ENCODE measurements around the gene PTGES2.
"Not testable (repeated sequence)": the region's sequence is repeated elsewhere in the genome, so short reads cannot be mapped to it uniquely, and the experiment has no call there.

Gene PTGES2

GRCh38 chr9:128088253-128088945, 39.1 kb downstream of the PTGES2 start:
- no peak for DNase-seq (ENCODE audit: low read depth in 2 of 2)

GRCh38 chr9:128087262-128087661, 40.3 kb downstream of the PTGES2 start:
- DNase-seq (ENCODE audit: low read depth in 2 of 2), result no peak

- DNase-seq (ENCODE audit: low read depth in 2 of 2), result no peak
Measured at GRCh38 chr9:128085943-128086342, 41.6 kb downstream of the PTGES2 start.

- DNase-seq (ENCODE audit: low read depth in 2 of 2), result no peak
Measured at GRCh38 chr9:128084746-128085145, 42.8 kb downstream of the PTGES2 start.

- DNase-seq (ENCODE audit: low read depth in 2 of 2), result no peak
Measured at GRCh38 chr9:128082151-128082550, 45.4 kb downstream of the PTGES2 start.

GRCh38 chr9:128081056-128081455, 46.5 kb downstream of the PTGES2 start:
- no peak for DNase-seq (ENCODE audit: low read depth in 2 of 2)

- no peak for DNase-seq (ENCODE audit: low read depth in 2 of 2)
Measured at GRCh38 chr9:128080206-128080605, 47.3 kb downstream of the PTGES2 start.

- no peak for DNase-seq (ENCODE audit: low read depth in 2 of 2)
Measured at GRCh38 chr9:128078504-128079434, 48.8 kb downstream of the PTGES2 start.

GRCh38 chr9:128077847-128078503, 49.6 kb downstream of the PTGES2 start:
- no peak for DNase-seq (ENCODE audit: low read depth in 2 of 2)

GRCh38 chr9:128073253-128073886, 54.2 kb downstream of the PTGES2 start:
- no peak for DNase-seq (ENCODE audit: low read depth in 2 of 2)

GRCh38 chr9:128072144-128073021, 55.1 kb downstream of the PTGES2 start:
- peak; percentile 23 to 30 for DNase-seq (ENCODE audit: low read depth in 2 of 2)

GRCh38 chr9:128071475-128071874, 56.1 kb downstream of the PTGES2 start:
- not testable (repeated sequence) for DNase-seq (ENCODE audit: low read depth in 2 of 2)

GRCh38 chr9:128070874-128071273, 56.7 kb downstream of the PTGES2 start:
- DNase-seq (ENCODE audit: low read depth in 2 of 2), result no peak

Measured in stimulated activated CD8-positive, alpha-beta memory T cell treated with anti-CD3 and anti-CD28 coated beads, Interleukin-2, amount 100 ng/mL, for 48 hours (primary cell).